Stimulated activated CD8-positive, alpha-beta memory T cell treated with anti-CD3 and anti-CD28 coated beads, Interleukin-4, amount 100 ng/mL, for 4 hours (primary cell): ENCODE data around the gene ST3GAL5.
A peak's percentile ranks its signal among the peaks of the same experiment; 100 is the strongest.
"Not testable (repeated sequence)": the region's sequence is repeated elsewhere in the genome, so short reads cannot be mapped to it uniquely, and the experiment has no call there.

Source experiments
- DNase-seq, 2 donors: peaks; one replicate each; pipeline ENCODE4 v3.0.0-alpha.2; 2020; ENCODE audit warnings: low read depth in 2 of 2, low spot score in 1 of 2

Gene ST3GAL5

DNA sequence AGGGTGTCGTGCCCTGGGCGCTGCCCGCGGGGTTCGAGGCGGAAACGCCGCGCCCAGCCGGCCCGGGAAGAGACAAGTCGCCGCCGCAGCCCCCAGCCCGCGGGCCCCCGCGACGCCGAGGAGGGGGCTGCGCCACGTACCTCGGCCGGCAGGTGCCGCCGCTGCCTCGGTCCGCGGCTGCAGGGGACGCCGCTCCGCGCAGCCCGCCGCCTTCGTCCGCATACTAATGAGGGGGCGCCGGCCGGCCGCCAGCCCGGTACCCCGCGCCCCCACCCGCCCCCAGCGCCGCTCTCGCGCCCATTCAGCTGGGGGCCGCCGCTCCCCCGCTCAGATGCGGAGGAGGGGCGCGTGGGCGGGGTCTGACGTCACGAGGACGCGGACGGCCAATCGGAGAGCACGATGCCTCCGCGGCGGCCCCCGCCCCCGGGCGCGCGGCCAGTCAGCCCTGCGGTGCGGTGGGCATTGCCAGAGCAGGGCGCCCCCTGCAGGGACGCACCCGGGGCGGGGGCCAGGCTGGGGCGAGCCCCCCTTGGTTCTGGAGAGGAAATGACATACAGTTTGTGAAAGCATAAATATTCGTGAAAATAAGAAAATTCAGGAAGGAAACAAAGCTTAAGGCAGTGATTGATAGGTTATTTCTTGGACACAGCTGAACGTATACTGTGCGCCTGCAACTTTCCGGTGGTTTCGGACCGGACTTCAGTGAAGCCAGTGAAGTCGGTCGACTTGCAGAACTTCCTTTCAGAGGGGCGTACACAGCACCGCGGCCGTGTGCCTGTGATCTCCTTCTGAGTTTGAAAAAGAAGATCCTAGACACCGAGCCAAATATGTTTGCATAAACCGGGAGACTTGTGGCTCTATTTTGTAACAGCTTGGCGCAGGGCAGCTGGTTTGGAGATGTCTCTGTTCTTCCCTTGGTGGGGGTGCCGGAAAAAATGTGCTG is at the start of gene ST3GAL5:
TSS of gene ST3GAL5 (minus strand) at position 307 of the 943 bp plus-strand sequence. CDS start at position 222, 85 bp downstream.
- DNase-seq = peak; percentile 90 to 91

DNA sequence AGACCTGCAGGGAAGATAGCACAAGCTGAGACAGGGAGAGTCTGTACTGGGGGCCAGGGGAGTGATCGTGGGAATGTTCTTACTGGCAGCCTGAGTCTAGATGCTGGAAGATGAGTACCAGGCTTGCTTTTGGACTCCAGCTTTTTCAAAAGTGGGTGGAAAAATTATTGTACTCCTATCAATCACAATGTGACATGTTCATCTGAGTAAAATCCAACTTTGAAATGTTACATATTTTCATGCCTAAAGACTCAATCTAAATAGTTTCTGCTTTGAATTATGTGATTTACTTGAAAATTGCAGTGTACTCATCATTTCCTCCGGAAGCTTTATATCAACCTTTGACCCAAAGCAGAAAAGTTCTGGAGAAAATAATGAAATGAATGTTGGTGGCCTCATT is 49.7 kb upstream of the ST3GAL5 start:
- no peak for DNase-seq

DNA sequence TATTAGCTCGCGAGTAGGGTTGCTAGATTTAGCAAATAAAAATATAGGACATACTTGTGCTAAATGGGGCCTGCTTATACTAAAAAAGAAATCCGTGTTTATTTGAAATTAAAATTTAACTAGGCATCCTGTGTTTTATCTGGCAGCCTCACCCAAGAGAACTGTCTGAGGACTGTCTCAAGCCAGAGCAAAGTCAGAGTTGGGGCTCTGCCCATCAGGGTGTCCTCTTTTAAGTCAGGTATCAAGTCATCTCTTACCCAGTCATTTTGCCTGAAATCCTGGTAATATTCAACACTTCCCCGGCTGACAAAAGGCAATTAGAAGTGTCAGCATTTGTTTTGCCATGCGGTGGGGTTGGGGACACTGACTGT is 48.3 kb upstream of the ST3GAL5 start:
- DNase-seq = no peak

DNA sequence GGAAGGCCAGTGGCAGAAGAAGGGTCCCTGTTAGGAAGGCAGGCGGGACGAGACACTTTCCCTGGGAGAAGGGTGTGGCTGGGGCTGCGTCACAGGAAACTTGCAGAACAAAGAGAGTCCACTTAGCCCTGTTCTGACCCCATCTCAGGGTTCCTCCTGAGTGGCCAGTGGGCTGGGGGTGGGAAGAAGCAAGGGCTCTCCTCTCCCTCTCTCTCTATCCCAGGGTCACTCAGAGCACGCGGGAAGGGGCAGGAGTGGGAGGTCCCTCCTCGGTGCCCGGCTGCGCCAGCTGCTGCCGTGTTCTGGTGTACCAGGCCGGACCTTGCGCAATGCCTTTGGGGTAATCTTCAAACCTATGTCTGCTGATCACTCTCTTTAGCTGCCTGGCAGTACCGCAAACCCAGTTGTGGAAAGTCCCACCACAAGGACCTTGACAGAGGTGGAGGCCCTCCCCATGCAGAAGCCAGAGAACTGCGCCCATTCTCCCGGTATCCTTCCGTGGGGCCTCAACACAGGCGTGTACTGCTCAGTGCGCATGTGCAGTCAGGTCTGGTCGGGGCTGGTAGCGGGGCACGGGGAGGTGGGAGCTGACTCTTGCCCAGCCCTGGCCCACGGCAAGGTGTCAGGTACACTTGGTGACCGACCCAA is 47.8 kb upstream of the ST3GAL5 start:
- DNase-seq = no peak

DNA sequence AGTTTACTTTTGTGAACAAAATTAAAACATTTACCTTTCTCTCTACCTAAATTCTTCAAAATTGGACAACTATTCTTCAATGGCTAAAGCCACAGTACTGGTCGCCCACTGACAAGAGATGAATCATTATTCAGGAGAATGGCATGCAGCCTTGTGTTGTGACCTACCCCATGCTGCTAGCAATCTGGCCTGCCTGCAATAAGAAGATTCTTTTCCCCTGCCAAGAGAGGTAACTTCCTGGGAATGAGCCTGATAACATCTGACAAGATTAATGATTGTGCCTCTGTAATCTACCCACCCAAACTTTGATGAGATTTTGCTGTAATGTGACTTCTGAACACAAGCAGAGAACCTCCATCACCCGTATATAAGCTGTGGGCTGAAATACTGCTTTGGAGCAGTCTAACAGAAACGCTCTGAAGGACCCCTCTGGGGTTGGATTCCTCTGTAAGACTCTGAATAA is 47.0 kb upstream of the ST3GAL5 start:
- no peak for DNase-seq

DNA sequence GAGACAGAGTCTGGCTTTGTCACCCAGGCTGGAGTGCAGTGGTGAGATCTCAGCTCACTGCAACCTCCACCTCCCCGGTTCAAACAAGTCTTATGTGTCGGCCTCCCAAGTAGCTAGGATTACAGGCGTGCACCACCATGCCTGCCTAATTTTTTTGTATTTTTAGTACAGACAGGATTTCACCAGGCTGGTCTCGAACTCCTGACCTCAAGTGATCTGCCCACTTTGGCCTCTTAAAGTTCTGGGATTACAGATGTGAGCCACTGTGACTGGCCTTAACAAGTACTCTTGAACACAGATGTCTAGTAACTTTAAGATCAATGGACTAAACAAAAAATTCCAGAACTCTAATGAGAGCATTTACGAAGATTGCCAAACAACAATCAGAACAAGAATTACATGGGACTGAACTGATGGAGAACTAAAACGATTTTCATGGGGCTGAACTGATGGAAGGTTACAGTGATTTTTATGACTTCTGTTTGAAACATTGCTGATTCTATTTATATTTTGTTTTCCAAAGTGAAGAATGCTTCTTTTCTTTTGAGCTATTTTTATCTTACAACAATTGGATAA is 46.5 kb upstream of the ST3GAL5 start:
- no peak for DNase-seq

DNA sequence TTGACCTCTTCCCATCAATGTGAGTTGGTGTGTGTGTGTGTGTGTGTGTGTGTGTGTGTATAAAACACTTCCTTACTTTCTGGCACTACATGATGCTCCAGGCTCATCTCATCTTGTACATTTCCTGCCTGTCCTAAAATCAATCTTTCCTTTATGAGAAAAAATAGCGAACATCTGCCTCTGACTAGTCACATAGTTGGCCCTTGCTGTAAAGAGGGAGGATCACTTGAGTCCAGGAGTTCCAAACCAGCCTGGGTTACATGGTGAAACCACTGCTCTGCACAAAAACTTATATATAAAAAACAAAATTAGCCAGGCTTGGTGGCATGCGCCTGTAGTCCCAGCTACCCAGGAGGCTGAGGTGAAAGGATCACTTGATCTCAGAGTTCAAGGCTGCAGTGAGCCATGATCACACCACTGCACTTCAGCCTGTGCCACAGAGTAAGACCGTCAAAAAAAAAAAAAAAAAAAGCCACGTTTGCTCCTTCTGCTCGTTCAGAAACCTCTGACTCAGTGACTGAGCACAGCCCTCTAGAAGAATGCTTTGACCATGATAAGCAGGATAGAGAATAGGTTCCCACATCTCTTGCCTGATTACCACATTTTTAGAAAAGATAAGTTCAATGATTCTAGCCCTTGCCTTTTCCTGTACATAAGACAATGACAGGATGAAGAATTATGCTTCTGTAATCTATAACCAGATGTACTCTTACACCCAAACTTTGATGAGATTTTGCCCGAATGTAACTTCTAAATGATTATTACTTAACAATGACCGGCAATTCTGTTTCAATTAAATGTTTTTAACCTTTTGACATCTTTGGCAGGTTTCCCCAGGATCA is 45.2 kb upstream of the ST3GAL5 start:
- DNase-seq = no peak

DNA sequence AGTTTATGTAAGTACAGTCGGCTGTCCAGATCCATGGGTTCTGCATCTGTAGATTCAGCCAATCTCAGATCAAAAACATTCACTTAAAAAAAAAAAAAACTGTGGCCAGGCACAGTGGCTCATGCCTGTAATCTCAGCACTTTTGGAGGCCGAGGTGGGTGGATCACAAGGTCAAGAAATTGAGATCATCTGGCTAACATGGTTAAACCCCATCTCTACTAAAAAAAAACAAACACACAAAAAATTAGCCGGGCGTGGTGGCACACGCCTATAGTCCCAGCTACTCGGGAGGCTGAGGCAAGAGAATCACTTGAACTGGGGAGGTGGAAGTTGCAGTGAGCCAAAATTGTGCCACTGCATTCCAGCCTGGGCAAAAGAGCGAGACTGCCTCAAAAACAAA is 42.4 kb upstream of the ST3GAL5 start:
- not testable (repeated sequence) for DNase-seq

DNA sequence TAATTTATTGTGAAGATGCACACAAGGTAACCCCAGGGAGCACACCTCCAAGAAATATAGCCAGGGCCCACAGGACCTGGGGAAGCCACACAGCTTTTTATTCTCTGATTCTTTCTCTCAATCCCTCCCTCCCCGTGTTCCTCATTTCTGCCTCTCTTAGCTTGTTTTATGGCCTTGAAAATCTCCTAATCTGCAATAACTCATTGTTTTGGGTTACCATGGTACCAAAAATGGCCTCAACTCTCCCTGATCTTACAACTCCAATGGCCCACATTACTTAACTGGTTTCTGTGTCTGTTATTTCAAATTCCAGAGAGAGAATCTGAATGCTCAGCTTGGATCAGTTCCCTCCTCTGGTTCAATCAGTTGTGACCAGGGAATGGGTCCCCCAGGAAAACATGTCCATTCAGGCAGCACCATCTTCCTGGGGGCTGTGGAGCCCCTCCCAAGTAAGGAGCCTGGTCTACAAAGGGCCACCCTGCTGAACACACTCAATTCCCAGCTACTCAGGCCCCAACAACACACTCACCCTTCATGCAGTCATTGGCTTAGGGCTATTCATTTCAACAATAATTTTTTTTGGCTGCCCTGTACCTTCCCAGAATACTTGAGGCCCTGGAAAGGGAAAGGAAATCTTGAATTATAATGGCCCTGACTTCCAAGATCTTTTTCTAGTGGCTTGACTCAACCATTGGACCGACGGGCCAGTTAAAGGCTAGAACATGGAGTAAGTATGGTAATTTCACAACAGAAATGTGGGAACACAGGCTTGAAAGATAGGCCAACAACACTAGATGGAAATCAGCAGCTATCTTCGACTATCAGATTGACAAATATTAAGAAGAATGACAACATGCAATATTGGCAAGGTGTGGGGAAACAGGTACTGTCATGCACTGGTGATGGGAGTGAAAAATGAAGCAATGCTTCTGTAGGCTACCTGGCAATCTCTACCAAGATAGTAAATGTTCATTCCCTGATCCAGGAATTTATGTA is 41.6 kb upstream of the ST3GAL5 start:
- no peak for DNase-seq

DNA sequence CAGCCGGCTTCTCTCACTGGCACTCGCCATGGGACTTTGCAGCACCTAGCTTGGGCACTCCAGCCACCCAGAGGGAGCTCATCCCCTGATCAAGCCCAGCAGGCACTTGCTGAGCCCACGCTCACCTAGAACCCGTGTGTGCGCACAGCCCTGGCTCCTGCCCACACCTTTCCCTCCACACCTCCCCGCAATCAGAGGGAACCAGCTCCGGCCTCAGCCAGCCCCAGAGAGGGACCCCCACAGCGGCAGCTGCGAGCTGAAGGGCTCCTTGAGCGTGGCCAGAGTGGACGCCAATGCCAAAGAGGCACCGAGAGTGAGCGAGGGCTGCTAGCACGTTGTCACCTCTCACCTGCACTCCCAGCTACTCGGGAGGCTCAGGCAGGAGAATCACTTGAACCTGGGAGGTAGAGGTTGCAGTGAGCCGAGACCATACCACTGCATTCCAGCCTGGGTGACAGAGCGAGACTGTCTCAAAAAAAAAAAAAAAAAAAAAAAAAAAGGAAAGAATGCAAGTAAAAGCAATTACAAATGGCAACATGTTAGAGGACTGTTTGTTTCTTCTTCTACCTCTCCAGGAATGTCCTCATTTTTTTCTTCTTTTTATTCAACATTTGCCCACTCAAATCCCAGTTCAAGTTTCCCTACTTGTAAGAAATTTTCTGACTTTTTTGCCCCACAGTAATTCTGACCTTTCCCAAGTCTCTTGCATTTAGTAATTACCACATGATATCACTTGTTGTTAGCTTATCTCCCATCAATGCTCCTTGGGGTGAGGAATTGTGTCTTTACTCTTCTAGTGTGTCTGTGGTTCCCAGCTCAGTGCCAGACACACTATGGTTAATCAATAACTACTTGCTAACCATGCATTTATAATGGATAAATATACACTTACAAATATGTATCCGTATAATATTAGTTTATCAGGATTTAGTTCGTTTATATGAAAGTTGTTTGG is 40.6 kb upstream of the ST3GAL5 start:
- no peak for DNase-seq

DNA sequence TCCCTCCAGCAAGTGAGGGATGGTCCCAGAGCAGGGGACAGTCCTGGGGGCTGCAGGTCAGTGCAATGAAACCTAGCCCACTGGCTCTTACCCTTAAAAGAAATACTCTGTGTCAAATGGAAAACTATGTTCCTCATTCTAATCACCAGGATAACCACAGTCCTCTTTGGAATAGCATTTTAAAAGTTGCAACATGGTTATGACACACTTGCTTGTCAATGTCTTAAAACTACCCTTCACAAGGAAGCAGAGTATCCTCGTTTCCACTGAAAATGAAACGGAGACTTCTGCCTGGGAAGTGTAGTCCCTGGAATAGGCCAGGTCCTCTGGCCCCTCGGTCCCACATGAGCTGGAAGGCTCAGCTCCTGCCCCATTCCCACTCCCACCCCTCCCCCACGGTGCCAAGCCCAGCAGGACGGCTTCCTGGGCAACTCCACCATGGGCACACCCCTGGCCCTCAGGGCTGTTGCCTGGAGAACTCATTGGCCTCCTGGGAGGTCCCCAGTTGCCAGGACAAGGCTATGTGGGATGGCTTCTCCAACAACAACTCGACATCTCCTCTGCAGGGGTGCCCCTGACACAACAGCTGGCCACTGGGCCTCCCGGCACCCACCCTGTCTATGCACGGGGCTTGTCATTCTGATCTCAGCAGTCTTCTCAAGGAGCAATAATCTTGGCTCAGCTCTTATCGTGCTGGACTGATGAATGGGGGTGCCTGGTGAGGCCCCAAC is 38.3 kb upstream of the ST3GAL5 start:
- DNase-seq = no peak

DNA sequence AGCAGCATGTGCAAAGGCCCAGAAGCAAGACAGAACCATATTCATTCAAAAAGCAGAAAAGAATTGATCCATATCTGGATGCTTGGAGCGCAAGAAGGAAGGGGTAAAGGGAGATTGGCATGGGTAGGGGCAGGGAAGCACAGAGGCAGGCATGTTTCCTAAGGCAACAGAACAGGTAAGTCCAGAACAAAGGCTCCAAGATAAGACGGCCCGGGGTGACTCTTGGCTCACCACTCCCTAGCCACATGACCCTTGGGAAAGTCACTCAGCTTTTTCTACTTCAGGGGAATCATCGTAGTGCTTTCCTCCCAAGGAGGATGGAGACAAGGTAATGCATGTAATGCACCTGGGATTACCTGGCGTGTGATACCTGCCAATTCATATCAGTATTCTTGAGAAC is 37.7 kb upstream of the ST3GAL5 start:
- DNase-seq = no peak

DNA sequence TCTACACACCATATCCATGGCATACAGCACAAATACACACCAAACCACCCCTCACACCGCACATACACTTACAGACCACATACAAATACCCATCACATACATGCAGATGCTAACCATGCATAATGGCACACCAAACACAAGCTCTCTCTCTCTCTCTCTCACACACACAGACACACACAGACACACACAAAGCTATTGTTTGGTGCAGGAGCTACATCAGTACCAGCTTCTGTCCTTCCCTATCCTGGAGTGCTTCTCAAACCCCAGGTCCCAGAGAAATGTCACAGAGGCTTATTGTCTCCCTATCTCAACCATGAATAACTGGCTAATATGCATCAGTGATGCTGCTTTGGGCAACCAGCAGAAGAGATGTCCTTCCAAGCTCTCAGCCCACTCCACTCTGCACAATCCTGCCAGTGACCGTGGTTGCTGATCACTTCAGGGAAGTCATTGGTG is 36.5 kb upstream of the ST3GAL5 start:
- no peak for DNase-seq

DNA sequence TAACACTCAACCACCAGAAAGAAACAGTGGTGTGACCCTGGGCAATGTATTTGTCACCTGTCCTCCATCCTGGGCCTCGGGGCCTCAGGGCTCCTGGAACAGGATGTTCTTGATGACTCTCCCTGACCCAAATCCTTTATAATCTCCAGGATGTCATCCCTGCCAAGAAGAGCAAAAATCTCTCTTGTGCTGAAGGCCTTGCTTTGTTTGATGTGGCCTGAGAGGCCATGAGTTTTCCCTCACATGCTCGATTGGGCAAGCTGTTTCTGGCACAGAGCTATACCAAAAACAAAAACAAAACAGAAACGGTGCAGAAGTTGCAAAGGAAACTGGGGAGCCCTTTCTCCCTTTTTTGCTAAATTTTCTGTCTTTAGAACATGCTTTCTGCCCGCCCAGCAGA is 35.7 kb upstream of the ST3GAL5 start:
- no peak for DNase-seq

DNA sequence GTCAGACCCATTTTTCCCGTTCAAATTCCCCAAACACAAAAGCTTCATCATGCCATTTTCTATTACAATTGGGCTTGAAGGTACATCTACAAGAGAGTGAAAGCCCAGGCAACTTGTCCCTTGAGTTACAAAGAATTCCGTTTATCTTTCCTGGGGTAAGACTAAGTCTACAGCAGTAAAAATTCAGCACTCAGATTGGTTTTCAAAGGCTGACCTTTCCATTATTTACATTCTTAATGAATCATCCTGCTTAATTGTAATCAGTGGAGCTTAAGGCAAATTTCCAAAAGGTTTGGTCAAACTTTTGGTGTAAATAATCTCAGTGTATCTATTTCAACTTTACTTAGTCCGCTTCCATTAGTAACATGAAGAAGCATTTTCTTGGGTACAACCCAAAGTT is 33.4 kb upstream of the ST3GAL5 start:
- no peak for DNase-seq

DNA sequence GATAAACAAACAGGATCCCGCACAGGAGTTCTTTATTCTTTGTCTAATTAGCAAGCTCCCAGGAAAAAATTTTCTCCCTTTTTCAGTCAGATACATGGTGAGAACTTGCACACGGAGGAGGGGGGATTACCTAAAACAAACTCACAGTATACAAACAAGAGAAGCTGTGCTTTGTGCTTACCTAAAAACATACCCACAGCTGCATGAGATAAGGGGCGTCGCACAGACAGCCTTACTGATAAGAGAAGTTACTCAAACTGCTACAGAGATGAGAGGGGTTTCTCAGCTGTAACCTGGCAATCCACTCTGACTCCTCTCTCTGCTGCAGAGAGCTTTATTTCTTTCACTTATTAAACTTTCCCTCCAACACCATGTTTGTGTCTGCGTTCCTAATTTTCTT is 32.9 kb upstream of the ST3GAL5 start:
- no peak for DNase-seq

DNA sequence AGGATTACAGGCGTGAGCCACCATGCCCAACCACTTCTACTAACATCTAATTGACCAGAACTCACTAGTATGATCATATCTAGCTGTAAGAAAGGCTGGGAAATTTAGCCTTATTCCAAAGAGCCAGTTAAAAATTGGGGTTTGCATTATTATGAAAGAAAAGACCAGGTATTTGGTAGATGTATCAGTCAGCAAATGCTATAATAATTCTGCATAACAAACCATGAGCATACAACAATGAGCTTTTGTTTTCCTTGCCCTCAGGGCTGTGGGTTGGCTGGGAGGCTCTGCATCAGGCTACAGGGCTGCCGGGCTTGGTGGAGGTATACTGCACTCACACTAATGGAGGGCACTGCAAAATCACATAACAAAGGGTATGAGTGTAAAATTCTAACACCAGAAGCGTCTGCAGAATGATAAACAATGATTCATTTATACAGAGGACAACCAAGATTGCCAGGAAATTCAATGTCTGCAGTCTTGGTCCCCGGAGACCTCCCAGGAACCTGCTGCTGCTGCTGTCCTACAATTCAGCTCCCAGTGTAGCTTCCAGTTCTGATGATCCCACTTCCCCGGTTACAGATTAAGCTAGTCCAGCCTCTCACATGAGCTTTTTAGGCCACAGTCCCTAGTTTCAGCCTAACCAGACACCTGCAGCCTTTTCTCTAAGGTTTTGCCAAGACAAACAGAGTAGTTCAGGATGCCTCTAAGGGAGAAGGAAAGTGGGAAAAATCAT is 32.2 kb upstream of the ST3GAL5 start:
- no peak for DNase-seq
